IPS DF 4.7 (cell line): ENCODE results near the gene TKT.

ENCODE experiments used
- DNase-seq: peaks from one replicate; pipeline ENCODE4 v3.0.0-alpha.2; 2013; ENCODE audit warnings: low spot score; ENCODE audit errors: extremely low read depth

TKT gene

DNA sequence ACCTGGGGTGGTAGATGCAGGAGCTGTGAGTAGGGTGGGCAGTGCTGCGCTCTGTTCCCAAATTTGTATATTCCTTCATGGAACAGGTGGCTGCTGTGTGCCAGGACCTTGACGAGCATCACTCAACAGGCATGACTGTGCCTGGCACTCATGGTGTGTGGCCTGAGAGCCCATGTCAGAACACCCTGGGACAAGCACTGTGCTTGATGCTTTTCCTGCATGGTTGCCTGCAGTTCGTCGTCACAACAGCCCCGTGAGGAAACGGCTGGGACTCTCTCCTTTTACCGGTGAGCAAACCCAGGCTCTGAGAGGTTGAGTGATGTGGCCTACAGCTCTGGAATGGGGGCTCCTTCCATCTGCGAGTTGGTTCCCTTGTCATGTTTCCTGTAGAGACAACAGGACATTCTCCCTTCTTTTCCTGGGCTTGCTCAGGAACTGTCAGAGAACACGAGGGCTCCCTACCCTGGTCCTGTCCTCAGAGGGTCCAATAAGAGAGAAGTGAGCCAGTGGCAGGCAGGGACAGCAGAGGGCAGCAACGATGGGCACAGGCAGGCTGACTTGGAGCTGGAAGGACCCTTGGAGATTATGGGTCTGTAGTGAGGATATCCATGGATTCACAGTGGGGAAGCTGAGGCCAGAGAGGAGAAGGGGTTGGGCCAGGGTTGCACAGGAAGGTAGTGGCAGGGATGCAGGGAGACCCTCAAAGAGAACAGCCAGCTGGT lies 57.4 kb downstream of the TKT start:
- DNase-seq = no peak

DNA sequence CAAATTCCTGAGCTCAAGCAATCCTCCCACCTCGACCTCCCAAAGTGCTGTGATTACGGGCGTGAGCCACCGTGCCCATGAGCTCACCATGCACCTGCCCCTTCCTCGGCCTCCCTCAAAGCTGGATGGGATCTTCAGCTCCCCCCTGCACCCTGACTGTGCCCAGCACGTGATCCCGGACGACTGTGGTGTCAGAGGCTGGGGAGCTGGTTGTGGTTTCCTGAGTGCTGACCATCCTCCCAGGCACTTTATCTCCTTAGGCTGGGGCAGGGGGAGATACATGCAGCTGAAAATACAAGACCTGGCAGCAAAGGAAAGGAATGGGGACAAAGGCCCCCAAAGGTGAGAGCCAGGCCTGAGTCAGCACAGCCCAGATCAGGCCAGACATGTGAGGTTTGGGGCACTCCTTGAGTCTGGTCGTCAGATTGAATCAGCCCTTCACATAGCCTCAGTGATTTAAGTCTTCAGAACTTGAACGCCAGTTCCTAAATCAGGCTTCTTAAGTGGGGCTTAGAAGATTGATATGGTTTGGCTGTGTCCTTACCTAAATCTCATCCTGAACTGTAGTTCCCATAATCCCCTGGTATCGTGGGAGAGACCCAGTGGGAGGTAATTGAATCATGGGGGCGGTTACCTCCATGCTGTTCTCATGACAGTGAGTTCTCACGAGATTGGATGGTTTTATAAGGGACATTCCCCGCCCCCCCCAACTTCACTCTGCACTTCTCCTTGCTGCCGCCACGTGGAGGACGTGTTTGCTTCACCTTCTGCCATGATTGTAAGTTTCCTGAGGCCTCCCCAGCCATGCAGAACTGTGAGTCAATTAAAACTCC lies 59.0 kb downstream of the TKT start:
- DNase-seq = no peak

DNA sequence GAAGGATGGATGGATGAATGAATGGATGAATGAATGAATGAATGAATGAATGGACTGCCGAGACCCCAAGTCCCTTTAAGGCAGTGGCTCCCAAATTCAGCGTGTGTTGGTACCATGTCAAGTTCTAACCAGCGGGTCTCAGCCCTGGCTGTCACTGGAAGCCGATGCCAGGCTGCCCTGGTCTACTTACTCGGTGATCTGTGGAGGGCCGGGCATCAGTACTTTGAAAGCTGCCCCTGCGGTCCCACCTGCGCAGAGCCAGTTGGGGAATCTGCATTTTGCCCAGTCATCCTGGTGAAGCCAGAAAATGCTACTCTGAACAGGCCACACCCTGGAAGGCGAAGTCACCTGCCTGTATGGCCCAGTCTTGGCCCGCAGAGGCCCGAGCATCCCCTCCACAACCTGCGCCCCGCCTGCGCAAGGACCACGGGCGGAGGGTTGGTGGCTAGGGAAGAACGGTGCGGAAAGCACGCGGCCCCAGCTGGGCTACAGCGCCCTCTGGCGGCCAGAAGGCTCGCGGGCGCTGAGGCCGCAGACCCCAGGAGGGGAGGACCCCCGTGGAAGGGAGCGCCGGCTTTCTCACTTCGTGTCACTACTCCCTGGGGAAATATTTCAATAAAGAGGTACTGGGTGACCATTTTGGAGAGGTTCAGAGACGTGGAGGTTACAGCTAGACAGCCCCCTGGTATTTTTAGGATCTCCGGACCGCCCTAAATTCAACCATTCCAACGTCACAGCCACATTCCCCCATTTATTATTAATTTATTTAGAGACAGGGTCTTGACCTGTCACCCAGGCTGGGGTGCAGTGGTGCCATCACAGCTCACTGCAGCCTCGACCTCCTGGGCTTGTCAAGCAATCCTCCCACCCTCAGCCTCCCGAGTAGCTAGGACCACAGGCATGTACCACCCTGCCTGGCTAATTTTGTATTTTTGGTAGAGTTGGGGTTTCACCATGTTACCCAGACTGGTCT lies 59.9 kb downstream of the TKT start:
- DNase-seq = no peak

DNA sequence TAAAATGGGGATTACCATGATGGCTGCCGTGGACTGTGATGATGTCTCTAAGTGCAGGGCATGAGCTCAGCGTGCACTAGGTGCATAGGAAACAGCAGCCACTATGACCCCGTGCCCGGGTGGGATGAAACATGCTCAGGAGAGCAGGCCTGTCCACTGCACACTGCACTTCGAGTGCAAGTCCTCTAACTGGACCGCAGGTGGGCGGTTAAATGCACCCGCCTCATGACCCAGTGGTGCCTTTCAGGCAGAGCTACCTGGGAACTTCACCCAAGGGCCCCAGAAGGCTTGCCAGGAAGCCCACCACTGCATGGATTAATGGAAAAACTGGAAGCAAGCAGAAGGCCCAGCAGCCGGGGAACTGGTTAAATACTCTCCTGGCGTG lies 60.8 kb downstream of the TKT start:
- no peak for DNase-seq

DNA sequence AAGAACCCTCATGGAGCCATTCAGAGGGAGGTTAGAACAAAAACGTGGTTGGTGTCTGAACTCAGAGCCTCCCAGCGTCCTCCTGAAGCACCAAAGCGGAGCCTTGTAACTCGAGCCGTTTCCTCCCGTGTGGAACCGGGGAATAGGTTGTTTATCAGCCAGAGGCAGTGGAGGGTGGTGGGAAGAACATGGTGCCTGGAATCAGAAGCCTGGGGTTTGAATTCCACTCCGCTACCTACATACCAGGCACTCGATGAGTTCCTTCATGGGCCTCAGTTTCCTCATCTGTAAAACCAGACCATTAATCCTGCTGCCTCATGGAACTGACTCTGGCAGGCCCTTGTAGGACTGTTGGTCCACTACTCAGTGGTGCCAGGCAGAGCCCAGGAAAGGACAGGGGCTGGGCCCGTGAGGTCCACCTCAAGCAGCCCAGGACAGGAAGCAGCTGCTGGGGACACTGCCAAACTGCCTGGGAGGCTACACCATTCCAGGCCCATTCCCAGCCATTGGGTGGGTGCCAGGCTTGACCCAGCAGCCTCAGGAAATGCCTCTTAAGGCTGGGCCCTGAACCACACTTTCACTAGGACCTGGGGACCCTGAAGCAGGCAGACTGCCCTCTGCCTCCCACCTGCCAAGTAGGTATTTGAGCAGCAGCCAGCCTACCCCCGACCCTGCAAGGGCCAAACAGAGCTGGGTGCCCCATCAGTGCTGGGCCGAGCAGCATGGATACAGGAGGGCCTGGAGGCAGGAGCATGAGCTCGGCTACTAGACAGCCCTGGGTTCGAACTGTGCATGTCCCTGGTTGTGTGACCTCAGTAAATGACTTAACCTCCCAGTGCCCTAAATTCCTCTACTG lies 61.4 kb downstream of the TKT start:
- DNase-seq = no peak

DNA sequence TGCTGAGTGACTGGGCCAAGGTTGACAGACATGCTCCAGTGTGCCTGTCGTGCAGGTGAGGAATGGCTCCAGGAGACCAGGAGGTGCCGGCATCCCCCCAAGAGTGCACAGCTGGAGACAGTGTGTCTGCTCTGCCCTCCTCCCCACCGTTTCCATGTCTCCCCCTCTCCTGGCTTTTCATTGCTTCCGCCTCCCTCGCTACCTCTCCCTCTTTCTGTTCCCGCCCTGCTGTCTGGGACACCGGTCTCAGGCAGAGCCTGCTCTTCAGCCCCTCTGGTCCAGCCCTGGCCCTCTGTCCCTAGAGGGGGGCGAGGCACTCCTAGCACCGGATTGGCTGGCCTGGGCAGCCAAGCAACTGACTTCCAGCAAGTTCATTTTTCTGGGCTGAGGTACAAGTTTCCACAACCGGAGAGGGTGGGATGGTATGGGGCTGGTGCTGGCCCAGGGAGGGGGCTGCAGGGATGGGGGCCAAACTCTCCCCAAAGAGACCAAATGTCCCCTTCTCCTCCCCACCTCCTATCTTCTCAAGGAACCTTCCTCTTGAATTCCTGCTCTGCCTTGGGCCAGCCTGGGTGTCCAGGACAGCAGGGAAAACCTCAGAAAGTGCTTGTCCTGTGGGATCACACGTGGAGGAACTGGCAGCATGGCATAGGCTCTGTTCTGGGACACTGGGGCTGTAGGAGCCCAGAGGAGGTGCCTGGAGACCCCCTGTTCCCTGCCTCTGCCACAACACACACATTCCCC lies 62.2 kb downstream of the TKT start:
- no peak for DNase-seq

DNA sequence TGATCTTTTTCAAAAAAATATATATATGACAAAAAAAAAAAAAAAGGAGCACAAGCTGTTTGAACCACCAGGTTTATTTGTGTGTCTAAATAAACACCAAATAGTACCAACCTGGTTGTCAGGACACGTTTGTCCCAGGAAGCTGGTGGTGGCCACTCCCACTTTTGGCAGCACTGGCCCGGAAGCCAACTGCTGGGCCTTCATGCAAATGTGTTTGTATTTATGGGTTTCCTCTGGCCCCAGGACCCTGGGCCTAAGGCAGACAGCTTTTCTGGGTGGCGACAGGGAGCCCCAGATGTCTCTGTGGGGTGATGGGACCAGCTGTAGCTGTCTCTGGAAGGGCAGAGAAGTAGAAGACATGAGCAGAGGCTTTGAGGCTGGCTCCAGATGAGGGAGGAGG lies 63.2 kb downstream of the TKT start:
- DNase-seq = no peak

DNA sequence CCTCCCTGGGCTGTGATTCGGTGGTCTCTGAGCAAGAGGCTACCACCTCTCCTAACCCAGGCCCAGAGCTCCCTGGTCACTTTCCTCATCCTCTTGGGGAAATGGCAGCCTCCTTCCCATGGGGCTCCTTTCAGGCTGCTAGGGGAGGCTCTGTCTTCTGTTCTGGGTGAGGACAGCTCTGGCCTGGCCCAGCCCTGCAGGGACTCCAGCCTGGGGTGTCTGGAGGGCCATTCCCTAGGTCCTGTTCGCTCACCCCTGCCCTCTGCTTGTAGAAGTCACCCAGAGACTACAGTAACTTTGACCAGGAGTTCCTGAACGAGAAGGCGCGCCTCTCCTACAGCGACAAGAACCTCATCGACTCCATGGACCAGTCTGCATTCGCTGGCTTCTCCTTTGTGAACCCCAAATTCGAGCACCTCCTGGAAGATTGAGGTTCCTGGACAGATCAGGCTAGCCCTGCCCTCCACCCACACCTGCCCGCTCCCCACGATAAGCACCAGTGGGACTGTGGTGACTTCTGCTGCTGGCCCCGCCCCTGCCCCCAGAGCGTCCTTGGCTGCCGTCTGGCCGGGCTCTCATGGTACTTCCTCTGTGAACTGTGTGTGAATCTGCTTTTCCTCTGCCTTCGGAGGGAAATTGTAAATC lies 63.9 kb downstream of the TKT start:
- DNase-seq = no peak

DNA sequence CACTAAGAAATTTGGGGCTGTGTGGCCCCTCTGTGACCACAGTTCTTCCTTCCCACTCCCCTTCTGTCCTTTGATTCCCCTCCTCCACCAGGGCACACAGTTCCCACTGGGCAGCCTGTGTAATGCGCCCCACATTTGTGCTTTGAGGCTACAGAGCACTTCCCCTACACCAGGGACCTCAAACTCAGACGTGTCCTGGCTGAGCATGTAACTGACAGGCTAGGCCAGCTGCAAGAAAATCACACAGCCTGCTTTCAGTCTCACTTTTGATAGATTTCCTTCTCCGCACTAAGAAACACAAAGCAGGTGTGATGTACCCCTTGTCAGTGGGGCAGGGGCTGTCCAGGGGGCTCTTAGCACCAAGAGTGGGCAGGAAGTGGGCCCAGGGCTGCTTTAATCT lies 65.2 kb downstream of the TKT start:
- DNase-seq = no peak

DNA sequence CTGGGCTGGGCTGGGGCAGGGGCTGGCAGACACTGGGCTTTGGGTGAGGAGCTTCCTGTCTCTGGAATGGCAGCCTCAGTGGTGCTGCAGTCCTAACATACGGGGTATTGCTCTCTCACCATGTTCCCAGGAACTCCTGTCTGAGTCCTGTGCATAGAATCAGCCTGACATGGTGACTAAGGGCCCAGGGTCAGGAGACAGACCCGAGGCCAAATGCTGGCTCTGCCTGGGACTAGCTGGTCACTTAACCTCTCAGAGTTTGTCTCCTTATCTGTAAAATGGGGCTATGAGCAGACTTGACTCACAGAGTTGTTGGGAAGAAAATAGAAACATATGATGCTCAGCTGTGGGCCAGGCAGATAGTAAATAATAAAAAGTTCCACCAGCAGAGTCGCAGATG lies 66.5 kb downstream of the TKT start:
- no peak for DNase-seq

DNA sequence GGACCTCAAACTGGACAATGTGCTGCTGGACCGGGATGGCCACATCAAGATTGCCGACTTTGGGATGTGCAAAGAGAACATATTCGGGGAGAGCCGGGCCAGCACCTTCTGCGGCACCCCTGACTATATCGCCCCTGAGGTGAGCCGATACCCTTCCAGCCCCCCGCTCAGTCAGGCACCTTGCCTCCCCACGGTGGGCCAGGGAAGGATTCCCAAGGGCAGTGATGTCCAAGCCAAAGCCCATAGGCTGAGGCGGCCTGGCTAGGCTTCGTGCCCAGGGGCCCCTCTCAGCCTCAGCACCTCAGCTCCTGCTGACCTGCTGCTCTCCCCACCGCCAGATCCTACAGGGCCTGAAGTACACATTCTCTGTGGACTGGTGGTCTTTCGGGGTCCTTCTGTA lies 67.1 kb downstream of the TKT start:
- no peak for DNase-seq

DNA sequence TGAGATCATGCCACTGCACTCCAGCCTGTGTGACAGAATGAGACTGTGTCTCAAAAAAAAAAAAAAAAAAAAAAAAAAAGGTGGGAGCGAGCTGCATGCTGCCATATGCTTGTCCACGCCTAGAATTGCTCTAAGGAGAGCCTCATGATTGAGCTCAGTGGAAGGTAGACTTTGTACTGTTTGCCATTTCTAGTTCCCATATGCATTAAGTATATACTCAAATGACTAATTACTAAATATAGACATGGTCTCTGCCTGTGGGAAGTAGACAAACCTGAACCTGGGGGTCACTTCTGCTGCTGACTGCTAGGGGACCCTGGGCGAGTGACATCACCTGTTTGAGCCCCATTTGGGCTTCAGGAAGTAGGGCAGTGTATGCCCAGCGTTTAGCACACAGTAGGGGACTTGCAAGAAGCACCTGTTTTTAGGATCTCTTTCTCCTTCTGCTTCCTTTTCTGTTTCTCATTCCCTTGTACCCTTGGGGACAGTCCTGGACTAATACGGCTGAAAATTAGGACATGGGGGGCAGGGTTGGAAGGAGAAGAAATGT lies 67.6 kb downstream of the TKT start:
- no peak for DNase-seq

DNA sequence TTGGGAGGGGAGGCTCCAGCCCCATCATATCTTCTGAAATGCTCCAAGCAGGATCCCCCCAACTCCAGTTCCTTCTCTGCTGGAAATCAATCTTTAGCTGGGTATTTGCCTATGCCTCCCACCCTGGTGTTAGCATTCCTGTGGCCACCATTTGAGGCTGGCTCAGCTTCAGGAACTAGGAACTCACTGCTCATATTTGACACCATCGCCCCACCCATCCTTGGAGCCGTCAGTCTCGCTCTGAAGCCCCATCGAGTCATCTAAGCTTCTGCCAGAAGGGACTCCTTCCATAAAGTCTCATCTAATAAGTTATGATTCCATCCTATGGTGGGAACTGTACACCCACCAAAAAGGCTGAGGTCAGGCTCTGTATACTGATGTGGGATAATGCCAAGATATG lies 68.4 kb downstream of the TKT start:
- no peak for DNase-seq

DNA sequence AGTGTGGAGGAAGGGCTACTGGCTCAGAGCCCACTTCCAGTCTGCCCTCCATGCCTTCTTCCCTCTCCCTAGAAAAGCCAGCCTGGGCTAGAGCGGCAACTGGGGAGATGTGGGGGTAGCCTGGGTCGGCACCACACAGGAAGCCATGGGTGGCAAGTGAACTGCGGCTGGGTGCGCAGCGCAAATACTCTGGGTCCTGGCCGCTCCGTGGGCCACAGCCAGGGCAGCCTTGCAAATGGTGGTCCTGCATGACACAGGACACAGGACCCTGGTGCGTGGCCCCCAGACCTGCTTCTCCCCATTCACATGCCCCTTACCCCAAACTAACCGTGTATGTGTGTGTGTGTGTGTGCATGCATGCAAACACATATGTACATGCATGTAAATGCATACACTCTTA lies 69.1 kb downstream of the TKT start:
- DNase-seq = no peak

DNA sequence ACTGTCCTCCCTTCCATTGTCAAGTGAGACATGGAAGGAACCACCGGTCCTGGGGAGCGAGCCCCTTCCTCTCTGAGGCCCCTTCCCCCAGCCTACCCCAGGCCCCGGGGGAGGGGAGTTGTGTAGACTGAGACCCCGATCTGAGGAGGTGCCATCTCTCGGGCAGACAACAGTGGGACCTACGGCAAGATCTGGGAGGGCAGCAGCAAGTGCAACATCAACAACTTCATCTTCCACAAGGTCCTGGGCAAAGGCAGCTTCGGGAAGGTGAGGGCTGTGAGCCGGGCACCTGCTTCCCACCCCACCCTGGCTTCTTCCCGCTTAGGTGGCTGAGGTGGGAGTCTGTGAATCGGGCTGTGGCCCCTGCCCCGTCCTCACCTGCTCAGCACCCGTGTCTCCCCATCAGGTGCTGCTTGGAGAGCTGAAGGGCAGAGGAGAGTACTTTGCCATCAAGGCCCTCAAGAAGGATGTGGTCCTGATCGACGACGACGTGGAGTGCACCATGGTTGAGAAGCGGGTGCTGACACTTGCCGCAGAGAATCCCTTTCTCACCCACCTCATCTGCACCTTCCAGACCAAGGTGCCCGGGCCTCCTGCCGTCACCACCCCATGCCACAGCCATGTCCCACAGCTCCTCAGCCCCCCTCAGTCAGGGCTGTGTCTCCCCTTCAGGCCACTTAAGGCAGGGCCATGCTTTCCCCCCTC lies 69.9 kb downstream of the TKT start:
- no peak for DNase-seq

DNA sequence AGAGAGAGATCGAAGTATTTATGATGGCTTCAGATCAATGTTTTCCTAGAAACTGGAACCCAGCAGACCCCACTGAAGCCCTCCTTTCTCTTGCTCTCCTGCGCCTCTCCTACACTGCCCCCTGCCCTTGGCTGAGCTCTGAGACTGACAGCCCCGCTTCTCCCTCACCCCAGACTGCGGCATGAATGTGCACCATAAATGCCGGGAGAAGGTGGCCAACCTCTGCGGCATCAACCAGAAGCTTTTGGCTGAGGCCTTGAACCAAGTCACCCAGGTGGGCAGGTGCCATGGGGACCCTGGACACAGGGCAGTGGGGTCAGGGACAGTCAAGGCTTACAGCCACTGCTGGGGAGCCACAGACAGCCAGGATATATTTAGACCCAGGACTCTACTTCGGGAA lies 71.1 kb downstream of the TKT start:
- DNase-seq = no peak

DNA sequence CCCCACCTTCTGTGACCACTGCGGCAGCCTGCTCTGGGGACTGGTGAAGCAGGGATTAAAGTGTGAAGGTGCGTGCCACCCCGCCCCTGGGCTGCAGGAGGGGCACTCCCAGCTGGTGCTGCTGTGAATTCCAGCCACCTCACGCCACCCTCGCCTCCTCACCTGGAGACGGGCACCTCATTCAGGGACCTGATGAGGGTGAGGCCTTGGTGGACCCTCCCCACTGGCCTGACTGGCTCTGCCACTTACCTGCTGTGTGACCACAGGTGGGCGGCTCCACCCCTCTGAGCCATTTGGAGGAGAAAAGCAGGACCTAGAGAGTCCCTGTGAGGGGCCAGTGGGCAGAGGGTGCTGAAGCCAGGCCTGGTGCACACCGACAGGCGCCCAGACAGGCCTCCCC lies 72.3 kb downstream of the TKT start:
- DNase-seq = no peak

DNA sequence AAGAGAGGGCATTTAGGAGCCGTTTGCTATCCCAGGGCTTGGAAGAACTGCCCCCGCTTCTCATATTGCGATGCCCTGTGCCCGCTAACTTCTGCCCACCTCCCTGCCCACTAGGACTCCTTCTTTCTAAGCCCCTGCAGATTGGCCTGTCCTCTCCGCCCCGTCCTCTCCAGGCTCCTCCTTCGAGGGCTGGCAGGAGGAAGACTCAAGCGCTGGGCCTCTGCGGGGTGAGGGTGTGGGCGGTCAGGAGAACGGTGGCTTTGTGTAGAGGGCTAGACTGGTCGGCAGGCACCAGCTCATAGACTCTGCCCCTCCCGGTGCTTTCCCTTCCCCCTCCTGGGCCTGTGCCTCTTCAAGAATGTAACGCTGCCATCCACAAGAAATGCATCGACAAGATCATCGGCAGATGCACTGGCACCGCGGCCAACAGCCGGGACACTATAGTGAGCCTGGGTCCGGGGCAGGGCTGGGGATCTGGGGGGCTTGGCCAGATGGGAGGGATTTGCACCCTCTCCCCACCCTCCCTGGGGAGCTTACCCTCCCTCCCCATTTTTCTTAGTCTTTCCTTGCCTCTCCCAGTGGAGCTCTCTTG lies 73.0 kb downstream of the TKT start:
- no peak for DNase-seq
